Endodermal cell (in vitro differentiated cells): Measurements from ENCODE around the gene PGS1. TPM values are rescaled to one million over a fixed set of nuclear protein-coding genes. Genes with fewer than 3 reads are reported as not detected.

Source experiments
- DNase-seq: peaks from one replicate; pipeline ENCODE4 v3.0.0-alpha.2; 2017
- H3K27ac ChIP-seq: 2 replicates; pipeline ENCODE4 v1.5.1; 2013; ENCODE audit warnings: mild to moderate bottlenecking, low read depth, low read length, moderate library complexity
- H3K27me3 ChIP-seq: 2 replicates; pipeline ENCODE4 v1.6.1; 2013; ENCODE audit warnings: mild to moderate bottlenecking, low read length, moderate library complexity; ENCODE audit not compliant: insufficient read depth, control insufficient read depth, poor library complexity, severe bottlenecking
- H3K36me3 ChIP-seq: 2 replicates; pipeline ENCODE4 v1.7.0; 2013; ENCODE audit warnings: mild to moderate bottlenecking, low read length, moderate library complexity; ENCODE audit not compliant: control insufficient read depth, insufficient read depth
- H3K4me1 ChIP-seq: one replicate; pipeline ENCODE4 v1.7.0; 2013; ENCODE audit warnings: low read length; ENCODE audit not compliant: control insufficient read depth, insufficient read depth
- H3K4me3 ChIP-seq: 2 replicates; pipeline ENCODE4 v1.5.1; 2013; ENCODE audit warnings: mild to moderate bottlenecking, low read length, moderate library complexity
- H3K9ac ChIP-seq: 2 replicates; pipeline ENCODE4 v1.6.1; 2013; ENCODE audit warnings: mild to moderate bottlenecking, low read length, moderate library complexity; ENCODE audit not compliant: poor library complexity, severe bottlenecking; ENCODE audit errors: extremely low read depth
- H3K9me3 ChIP-seq: 2 replicates; pipeline ENCODE4 v1.6.1; 2013; ENCODE audit warnings: mild to moderate bottlenecking, low read length, moderate library complexity; ENCODE audit not compliant: control insufficient read depth
- H3K27ac Mint-ChIP-seq: 2 replicates; pipeline ENCODE4 v1.8.0; 2020; ENCODE audit warnings: mixed read lengths
- H3K27me3 Mint-ChIP-seq: 2 replicates; pipeline ENCODE4 v1.8.0; 2021; ENCODE audit warnings: mild to moderate bottlenecking, mixed read lengths; ENCODE audit not compliant: insufficient read depth
- H3K36me3 Mint-ChIP-seq: 2 replicates; pipeline ENCODE4 v1.8.0; 2020; ENCODE audit warnings: low read depth, mixed read lengths
- H3K4me1 Mint-ChIP-seq: 2 replicates; pipeline ENCODE4 v1.8.0; 2020; ENCODE audit warnings: mixed read lengths
- H3K4me3 Mint-ChIP-seq: 2 replicates; pipeline ENCODE4 v1.8.0; 2020; ENCODE audit warnings: mild to moderate bottlenecking, moderate library complexity, mixed read lengths
- H3K9me3 Mint-ChIP-seq: 2 replicates; pipeline ENCODE4 v1.8.0; 2020; ENCODE audit warnings: mild to moderate bottlenecking, mixed read lengths
- whole genome bisulfite sequencing, 2 experiments: methylation state at CpG; one replicate each; pipeline versions ENCODE4 v1.1.5 to v1.1.7; 2013; ENCODE audit warnings: missing lambda C conversion rate in 2 of 2, mixed read lengths in 1 of 2; ENCODE audit not compliant: insufficient coverage in 1 of 2, insufficient read length in 1 of 2; 5-methylcytosine and 5-hydroxymethylcytosine counted together
- total RNA-seq, 2 donors: library from RNA; stranded (reverse); fragmentation: NEBNext Ultra II Directional in 1 of 2; extraction: Animal tissue kit (Norgen Biotek cat#: 25700) in 1 of 2; gene quantifications; 2 replicates in 1 of 2; 3 replicates in 1 of 2; pipeline ENCODE4 v1.2.1, GENCODE V29; 2021
- TF ChIP-seq, protein P1 (sequence below): fragments of 200-600 bp; sonication (generic); conservative IDR thresholded peaks from 2 replicates; pipeline ENCODE4 v1.5.0; 2021; ENCODE audit warnings: antibody characterized with exemption, mild to moderate bottlenecking

PGS1 gene
- total RNA-seq, 2 donors from 2014 or later: 57.1 to 58.2 TPM

DNA sequence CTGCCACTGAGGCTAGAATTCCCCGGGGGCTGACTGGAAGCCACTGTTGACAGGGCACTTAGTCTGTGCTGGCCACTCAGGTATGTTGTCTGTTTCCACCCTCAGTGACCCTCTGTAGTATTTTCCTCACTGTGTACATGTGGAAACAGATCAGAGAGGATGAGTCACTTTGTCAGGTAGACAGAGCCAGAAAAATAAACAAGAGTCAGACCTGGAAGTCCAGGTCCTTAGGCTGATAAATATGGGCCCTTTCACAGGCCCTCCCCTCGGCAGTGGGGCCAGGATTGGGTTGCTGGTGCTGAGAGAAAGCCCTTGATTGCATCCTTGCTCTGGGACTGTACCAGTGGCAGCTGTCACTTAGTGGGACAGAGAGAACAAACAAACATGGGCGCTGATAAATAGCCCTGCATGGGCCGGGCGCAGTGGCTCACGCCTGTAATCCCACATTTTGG lies 21.3 kb downstream of the PGS1 start:
- H3K36me3 ChIP-seq: peaks cover 91% of the 10 kb centered on the region
- TF ChIP-seq, protein P1, sequence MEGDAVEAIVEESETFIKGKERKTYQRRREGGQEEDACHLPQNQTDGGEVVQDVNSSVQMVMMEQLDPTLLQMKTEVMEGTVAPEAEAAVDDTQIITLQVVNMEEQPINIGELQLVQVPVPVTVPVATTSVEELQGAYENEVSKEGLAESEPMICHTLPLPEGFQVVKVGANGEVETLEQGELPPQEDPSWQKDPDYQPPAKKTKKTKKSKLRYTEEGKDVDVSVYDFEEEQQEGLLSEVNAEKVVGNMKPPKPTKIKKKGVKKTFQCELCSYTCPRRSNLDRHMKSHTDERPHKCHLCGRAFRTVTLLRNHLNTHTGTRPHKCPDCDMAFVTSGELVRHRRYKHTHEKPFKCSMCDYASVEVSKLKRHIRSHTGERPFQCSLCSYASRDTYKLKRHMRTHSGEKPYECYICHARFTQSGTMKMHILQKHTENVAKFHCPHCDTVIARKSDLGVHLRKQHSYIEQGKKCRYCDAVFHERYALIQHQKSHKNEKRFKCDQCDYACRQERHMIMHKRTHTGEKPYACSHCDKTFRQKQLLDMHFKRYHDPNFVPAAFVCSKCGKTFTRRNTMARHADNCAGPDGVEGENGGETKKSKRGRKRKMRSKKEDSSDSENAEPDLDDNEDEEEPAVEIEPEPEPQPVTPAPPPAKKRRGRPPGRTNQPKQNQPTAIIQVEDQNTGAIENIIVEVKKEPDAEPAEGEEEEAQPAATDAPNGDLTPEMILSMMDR: no peak
- no peak overlapping the region for H3K4me3 ChIP-seq
- no peaks in the 10 kb centered on the region for H3K4me1 ChIP-seq
- H3K27me3 Mint-ChIP-seq: no peaks in the 10 kb centered on the region
- H3K9me3 ChIP-seq: no peaks in the 10 kb centered on the region
- no peaks in the 10 kb centered on the region for H3K9me3 Mint-ChIP-seq
- no peaks in the 10 kb centered on the region for H3K4me1 Mint-ChIP-seq
- peak overlapping the region; percentile 19 for H3K27ac Mint-ChIP-seq
- H3K27me3 ChIP-seq: no peaks in the 10 kb centered on the region
- peaks cover 87% of the 10 kb centered on the region for H3K36me3 Mint-ChIP-seq
- H3K9ac ChIP-seq: no peak overlapping the region
- DNase-seq: no peak
- no peak overlapping the region for H3K4me3 Mint-ChIP-seq
- 80 to 81% methylated on average over 6 of the region's 6 CpGs for WGBS, 2 experiments
- H3K27ac ChIP-seq: no peak overlapping the region

DNA sequence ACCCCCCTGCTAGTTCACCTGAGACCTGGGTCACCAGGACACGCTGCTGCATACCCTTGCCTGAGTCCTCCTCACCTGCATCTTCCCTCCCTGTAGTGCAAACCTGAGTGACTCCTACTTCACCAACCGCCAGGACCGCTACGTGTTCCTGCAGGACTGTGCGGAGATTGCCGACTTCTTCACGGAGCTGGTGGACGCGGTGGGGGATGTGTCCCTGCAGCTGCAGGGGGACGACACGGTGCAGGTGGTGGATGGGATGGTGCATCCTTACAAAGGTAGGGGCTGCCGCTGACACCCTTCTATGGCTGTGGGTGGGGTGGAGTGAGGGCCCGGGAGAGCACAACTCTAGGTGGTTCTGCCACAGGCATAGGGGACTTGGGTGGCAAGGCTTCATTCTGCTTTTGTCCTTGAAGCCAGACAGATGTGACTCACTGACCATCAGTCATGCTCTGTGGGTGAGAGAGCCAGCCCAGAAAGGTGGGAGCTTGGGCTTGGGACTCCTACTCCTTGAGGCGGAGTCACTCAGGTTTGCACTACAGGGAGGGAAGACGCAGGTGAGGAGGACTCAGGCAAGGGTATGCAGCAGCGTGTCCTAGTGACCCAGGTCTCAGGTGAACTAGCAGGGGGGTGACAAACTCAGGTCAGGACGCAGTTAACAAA lies 22.3 kb downstream of the PGS1 start:
- 80 to 91% methylated on average over 6 to 17 of the region's 17 CpGs for WGBS, 2 experiments
- H3K9me3 ChIP-seq: no peaks in the 10 kb centered on the region
- no peak overlapping the region for H3K27ac ChIP-seq
- TF ChIP-seq, protein P1: no peak
- H3K4me1 ChIP-seq: no peaks in the 10 kb centered on the region
- H3K36me3 ChIP-seq: peaks cover 89% of the 10 kb centered on the region
- no peak overlapping the region for H3K9ac ChIP-seq
- no peaks in the 10 kb centered on the region for H3K27me3 ChIP-seq
- Mint-ChIP-seq H3K27me3 (no peaks in the 10 kb centered on the region), H3K4me3 (no peak overlapping the region), H3K27ac (no peak overlapping the region), H3K4me1 (no peaks in the 10 kb centered on the region), H3K36me3 (peaks cover 89% of the 10 kb centered on the region), H3K9me3 (no peaks in the 10 kb centered on the region)
- DNase-seq: no peak
- H3K4me3 ChIP-seq: no peak overlapping the region

- Mint-ChIP-seq H3K4me1 (no peaks in the 10 kb centered on the region), H3K9me3 (no peaks in the 10 kb centered on the region), H3K36me3 (peaks cover 86% of the 10 kb centered on the region), H3K4me3 (no peak overlapping the region), H3K27me3 (no peaks in the 10 kb centered on the region), H3K27ac (no peak overlapping the region)
- 68 to 76% methylated on average over 4 to 6 of the region's 6 CpGs for WGBS, 2 experiments
- H3K9me3 ChIP-seq: no peaks in the 10 kb centered on the region
- H3K4me3 ChIP-seq: no peak overlapping the region
- no peak overlapping the region for H3K27ac ChIP-seq
- H3K27me3 ChIP-seq: no peaks in the 10 kb centered on the region
- no peaks in the 10 kb centered on the region for H3K4me1 ChIP-seq
- TF ChIP-seq, protein P1: no peak
- no peak for DNase-seq
- H3K36me3 ChIP-seq: peaks cover 86% of the 10 kb centered on the region
- H3K9ac ChIP-seq: no peak overlapping the region
These were observed 22.8 kb downstream of the PGS1 start for GRCh38 chr17:78401246-78401645.
